HG02763 (cell line): ENCODE measurements around the gene MYO1E.
A peak's percentile ranks its signal among the peaks of the same experiment; 100 is the strongest.
"Not testable (repeated sequence)": the region's sequence is repeated elsewhere in the genome, so short reads cannot be mapped to it uniquely, and the experiment has no call there.

Source experiments
- ATAC-seq: cut with Tn5 transposase; IDR thresholded peaks from one replicate; pipeline ENCODE4 v1.9.1; 2021; ENCODE audit warnings: mild to moderate bottlenecking, moderate library complexity; ENCODE audit not compliant: unreplicated experiment

MYO1E gene

DNA sequence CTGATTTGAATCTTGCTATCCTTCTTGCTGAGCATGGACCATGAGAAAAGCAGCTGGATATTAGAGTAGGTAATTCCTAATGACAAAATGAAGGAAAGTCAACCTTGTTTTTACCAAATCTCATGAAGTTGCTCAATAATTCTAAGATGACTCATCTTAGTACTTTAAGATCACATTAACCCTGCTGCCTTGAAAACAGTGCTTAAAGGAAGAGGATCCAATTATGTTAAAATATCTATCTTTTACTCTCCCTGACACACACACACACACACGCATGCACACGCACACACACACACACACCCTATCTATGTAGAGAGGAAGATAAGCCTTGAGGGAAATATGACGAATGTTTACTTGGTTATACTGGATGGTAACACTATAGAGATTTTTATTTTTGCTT is 16.0 kb upstream of the MYO1E start:
- no peak for ATAC-seq

DNA sequence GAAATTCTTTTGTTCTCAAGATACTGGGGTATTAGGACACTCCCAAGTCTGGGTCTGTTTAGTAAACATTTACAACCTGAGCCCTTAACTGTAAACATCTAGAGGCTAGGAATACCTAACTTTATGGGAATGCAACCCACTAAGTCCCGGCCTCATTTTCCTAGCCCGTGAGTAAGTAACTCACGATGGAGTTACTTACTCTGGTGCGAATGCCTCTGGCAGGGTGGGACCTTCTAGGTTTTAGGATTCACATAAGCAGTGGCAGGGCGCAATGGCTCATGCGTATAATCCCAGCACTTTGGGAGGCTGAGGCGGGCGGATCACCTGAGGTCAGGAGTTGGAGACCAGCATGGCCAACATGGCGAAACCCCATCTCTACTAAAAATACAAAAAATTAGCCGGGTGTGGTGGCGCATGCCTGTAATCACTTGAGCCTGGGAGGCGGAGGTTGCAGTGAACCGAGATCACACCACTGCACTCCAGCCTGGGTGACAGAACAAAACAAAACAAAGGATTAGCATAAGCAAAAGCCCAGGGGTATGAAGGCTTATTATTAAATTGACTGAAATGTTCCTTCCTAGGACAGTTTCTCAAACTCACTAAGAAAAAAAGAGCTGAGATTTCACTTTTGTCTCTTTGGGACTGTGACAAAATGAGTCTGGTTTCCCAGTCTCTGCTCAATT is 14.7 kb upstream of the MYO1E start:
- ATAC-seq = not testable (repeated sequence)

DNA sequence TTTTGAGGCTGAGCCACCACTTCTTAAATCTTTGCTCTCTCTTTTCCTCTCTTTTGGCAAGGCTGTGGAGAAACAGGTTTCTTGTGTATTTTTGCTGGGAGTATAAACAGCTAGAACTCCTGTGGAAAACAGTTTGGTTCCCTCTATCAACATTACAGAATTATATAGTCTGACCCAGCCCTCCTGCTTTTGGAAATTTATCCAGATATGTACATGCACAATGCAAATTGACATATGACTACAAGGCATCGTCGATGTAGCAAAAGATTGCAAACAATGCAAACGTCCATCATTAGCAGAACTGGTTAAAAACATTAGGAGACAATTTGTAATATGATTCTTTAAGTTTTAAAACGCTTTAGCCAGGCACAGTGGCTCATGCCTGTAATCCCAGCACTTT is 12.5 kb upstream of the MYO1E start:
- no peak for ATAC-seq

DNA sequence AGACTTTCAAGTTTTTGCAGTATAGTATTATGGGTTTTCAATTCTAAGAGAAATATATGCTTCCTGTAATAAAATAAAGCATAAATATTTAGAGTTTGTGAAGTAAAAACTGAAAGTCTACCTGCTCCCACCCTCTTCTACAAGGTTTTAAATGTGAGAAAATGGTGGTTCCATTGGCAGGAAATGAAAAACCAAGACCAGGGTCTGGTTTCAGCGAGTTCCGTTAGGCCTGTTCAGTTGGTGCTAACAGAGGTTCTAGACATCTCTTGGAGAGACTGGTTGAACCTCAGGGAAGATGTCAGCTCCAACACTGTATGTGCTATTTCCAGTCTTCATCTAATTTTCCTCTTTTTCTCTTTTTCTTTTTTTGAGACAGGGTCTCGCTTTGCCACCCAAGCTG is 11.8 kb upstream of the MYO1E start:
- no peak for ATAC-seq

DNA sequence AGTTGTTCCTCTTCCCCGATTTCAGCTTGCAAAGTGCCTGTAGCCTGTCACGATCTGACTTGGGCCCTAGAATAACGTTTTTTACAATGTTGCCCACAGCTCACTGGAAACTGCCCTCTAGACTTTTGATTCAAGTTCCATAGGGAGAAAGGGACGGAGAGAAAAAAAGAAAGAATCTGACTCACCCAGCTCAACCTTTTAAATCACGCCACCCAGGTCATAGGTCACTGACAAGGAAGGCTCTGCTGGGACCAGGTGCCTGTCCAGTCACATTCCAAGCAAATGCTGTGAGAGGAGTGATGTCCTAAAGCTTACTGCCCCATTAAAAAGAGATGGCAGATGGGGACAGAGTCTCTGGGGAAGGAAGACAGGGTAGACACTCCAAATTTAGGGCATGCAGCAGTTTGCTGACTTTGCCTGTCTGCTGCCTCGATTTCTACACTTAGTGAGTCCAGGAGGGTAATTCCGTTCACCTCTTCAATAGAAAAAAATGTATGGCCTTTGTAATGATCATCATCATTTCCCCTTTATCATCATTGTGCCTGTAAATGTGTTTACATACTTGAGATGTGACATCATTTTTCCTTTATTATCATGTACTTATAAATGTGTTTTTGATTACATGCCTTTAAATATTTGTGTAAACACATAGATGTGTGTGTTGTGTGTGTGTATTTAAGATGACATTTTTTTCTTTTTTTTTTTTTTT is 8.4 kb upstream of the MYO1E start:
- ATAC-seq = no peak

DNA sequence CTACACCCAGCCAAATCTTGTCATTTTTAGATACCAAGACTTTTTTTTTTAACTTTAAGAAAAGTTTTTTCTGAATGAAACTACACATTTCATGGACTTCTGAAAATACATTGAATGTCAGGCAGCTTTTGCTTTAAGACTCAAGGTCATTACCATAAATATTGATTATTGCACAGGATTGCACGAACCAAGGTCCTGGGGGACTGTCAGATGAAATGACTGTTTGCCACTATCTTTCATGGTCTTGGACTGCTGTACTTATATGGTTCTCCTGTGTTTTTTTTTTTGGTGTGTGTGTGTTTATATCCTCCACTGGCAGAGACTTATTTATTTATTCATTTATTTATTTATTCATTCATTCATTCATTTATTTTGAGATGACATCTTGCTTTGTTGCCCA is 6.9 kb upstream of the MYO1E start:
- ATAC-seq = no peak

DNA sequence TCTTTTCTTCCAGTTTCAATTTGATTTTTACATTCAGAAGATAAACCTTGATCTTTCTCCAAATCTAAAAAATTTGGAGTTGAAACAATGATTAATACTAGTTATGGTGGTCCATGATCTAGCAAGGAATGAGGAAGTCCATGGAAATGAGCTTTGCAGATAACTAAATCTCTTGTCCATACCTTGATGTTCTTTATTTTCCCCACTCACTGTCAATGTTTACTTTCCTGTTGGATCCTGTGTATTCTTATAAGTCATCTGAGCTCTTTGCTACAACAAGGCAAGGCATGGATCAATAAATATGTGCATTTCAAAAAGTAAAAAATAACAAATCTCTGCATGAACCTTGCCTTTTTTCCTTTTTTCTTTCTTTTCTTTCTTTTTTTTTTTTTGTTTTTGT is 6.2 kb upstream of the MYO1E start:
- ATAC-seq = no peak

DNA sequence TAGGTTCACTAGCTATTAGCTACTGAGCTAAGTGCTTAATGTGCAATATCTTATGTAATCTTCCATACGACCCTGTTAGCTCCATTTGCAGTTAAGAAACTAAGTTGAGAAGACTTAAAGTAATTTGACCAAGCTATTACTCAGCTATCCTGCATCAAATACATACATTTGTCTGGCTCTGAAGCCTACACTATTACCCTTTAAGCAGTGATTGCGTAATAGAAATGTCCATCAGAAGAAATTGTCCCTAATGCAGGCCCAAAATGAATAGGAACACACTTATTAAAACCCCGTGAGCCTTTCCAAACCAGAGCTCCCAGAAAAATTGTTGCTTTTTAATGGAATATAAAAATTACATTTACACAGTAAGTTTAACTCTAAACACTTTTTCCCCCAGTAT is 5.3 kb upstream of the MYO1E start:
- no peak for ATAC-seq

DNA sequence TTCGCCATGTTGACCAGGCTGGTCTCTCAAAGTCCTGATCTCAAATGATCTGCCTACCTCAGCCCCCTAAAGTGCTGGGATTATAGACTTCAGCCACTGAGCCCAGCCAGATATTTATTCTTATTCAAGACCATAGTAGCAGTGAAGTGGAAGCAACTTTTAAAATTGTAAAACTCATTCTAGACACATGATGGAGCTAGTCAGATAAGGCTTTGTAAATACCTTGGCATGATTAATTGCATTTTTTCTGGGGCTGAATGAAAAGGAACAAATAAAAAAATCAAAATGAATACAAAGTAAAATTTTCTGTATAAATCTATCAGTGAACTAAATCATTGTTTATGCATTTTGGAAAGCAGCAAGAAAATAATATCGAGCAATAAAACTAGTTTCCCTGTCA is 4.1 kb upstream of the MYO1E start:
- ATAC-seq = no peak

DNA sequence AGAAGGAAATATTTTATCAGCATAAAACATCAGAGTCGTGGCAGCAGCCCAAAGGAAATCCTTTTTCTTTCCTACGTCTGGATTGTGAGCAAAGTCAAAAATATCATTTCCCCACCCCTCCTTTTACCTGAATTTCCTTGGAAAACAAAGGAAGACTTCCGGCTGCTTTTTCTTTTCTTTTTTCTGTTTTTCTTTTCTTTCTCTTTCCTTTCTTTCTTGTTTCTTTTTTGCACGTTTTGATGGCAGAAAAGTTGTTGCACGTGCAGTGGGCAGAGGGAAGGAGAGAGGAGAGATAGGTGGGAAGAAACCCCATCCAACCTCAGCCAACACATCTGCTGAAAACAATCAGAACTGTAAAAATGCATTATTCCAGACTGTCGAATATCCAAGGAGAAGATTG is 544 bp upstream of the MYO1E start:
- ATAC-seq = no peak

DNA sequence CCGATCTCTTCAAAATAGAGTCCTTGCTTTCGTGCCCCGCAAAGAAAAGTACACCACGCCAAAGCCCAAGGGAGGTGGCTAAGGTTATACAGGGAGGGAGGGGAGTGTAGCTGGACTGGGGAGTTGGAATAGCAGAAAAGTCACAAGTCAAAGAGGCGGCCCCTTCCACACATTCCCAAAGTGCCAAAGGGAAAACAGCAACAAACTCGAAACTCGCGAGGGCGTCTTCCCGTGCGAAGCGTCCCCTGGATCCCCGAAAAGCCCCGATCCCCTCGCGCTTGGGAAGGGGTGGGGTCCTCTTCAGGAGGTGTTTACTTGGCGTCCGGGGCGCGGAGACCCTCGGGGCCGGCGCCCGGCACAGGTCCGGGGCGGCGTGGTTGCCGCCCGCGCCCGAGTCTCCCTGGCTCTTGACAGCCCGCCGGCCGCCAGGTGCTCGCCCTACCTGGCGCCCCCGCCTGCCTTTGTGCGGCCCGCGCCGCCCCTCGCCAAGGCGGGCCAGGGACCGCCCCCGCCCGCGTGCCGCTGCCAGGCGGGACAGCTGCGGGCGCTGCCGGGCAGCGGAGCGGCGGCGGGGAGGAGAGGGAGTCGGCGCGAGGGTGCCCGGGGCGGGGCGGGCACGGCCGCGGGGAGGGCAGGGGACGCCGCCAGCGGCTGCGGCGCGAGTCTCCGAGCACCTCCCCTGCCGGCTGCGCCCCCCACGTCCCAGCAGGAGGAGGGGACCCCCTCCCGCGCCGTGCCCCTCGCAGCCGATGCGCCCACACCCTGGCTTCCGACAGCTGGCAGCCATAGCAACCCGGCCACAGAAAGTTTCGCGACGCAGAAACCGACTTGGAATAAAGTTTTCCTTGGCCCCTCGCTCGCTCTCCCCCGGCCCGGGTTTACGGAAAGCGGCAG is 966 bp downstream of the MYO1E start:
- peak; percentile 27 for ATAC-seq

DNA sequence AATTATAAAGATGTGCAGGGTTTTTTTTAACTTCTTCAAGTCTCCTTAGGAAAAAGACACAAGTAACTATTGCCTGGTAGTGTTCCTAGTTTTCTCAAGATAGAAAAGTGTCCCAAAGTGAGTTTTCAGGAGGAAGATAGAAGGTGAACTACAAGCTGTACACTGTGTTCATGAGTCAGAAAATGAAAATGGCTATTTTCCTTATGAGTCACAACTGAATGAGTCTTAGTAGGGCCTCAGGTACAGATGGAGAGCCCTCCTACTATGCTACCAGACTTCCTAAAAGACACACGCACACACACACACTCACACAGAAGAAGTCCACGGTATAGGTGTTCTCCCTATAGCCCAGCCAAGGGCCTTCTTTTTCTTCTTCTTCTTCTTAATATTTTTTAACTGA is 3.1 kb downstream of the MYO1E start:
- no peak for ATAC-seq

DNA sequence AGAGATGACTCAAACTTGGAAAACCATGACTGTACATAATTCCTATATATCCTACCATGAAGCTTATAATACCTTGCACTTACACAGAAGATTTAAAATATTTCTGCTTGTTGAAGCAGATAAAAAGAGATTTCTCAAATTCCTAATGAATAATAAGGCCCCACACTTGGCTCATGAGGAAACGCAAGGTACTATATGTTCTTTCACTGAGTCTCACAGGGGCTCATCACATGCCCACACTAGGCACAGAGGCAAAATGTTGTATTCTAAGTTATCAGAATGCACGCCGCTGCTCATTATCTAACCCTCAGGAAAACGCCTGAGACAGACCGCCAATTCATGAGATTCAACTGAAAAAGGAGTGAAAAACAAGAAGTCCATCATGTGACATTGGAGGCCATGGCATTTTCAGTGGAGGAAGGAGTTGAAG is 5.6 kb downstream of the MYO1E start:
- ATAC-seq = no peak

DNA sequence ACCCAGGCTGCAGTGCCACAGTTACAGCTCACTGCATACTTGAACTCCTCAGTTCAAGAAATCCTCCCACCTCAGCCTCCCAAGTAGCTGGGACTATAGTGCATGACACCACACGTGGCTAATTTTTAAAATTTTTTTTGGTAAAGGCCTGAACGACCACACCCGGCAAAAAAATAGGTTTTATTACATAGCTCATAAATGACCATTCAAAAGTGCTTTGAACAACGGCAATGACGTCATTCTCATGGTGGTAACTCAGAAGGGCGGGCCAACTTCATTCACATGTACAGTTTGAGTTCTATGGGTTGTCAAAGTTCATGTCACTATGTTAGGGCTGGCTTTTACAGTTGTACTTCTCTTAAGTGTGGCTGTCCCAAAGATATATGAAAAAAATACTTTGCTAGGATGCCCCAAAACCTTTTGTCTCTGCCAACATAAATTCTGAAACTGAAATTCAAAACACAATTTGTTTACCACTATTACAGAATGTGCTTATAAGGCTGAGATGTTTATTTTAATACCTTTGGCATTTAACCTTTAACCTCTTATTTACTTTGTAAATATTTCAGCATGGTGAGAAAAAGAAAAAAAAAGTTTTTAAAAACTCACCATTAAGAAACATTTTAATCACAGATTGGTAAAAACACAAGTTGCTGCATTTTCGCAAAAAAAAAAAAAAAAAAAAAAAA is 6.2 kb downstream of the MYO1E start:
- no peak for ATAC-seq

DNA sequence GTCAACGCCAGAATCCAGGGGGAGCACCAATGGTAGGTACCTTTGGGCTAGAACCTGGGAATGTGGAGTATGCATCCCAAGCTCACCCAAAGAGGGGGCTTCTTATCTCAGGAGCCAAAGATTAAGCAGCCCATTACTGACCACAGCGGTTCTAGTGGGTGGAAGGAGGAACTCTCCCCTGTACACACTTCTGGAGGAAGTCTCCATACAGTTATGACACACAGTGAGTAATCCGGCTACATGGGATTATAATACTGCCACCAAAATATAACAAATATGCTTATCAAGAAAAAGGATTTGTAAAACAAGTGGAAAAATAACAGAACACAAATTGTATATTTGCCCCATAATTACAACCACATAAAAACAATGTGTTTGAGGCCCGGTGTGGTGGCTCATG is 8.4 kb downstream of the MYO1E start:
- no peak for ATAC-seq

DNA sequence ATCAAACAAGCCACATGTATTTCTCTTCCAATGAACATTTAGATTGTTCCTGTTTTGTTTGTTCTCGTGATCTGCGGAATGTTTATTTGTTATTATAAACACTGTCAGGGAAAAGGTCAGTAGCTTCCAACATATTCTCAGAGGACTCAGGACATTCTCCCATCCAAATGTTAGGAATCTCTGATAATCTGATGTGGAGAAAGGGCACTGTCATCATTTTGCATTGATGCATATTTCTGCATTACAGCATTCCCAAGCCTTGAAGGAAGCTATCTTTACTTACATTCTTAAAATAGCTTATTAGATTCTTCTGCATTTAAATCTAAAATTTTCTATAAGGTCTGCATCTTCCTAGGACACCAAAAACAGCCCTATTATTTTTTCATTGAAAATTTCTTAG is 10.3 kb downstream of the MYO1E start:
- ATAC-seq = no peak

DNA sequence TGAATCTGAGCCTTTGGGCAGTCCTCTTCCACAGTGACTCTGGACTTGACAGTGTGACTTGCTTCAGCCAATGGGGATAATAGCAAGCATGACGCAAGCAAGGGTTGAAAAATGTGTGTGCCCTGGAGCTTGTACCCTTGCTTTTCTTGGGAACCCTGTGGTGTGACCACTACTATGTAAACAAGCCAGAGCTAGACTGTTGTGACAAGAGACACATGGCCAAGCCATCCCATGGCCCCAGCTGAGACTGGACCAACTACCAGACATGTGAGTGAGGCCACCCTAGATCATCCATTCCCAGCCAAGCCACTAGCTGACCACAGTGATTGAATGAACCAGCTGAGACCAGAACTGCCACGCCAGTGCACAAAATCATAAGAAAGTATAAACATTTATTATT is 11.8 kb downstream of the MYO1E start:
- no peak for ATAC-seq

DNA sequence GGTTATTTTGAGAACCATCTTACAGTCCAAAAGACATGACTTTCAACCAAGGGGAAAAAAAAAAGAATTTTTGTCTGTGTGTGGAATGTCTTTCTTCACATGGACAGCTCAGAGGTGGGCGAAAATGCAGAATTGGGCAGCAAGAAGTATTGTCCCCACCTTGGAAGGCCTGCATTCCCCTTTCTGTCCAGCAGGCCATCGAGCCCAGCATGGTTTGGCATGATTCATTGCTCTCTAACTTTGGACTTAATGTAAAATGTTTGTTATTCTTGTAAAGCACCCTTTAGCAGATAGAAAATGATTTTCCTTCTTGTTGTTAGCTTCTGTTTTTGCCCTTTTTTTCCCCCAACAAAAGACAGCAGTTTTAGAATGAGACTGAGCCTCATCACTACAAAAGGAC is 12.4 kb downstream of the MYO1E start:
- ATAC-seq = no peak

DNA sequence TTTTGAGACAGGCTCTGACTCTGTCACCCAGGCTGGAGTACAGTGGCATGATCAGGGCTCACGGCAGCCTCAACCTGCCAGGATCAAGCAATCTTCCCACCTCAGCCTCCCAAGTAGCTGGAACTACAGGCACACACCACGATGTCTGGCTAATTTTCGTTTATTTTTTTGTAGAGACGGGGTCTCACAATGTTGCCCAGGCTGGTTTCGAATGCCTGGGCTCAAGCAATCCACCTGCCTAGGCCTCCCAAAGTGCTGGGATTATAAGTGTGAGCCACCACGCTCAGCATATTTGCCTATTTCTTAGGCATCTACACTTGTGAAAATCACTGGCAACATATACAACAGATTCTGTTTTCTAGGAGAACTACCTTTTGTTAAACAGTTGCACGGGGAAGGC is 16.9 kb downstream of the MYO1E start:
- ATAC-seq = no peak

DNA sequence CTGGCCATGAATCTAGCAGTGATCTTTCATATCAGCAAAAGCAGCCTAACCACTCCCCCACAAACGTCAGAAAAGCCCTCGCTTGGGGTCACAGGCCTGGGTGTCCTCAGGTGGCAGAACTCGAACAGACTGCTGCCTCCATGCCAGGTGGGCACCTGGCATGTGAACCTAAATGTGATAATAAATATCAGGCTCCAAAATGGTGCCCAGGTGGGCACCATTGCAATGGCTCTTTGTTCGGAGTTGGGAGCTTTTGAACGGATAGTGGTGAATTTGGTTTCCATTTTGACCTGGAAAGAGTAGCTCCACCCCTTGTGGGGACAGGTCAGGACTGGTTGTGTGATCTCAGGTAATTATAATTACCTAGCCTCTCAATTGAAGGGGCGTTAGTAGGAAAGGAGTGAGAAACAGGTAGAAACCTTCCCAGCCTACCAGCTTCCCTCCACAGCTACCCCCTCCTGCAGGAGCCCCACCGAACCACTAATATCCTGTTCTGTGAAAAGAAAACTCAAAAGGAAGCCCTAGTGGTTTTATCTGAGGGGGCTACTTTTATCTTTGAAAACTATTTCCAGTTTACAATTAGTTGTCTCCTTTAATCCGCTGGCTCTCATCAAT is 18.1 kb downstream of the MYO1E start:
- ATAC-seq = no peak

DNA sequence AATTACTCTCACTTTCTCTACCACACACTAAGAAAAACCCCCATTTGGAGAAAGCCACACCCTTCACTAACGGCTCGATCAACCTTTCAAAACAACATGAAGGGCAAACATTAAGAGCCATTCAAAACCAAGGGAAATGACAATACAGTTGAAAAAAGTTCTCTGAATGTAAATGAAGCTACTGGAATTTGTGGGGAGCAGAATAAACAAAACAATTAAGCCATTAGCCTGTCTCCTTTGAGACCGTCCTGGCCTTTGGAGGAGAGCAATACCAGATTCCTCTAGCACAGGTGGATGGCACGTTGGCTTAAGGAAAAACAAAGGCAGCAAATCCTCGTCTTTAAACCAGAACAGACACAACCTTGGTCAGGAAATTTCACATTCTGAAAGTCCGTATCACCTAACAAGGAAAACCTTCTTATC is 18.7 kb downstream of the MYO1E start:
- no peak for ATAC-seq
